Activated CD8-positive, alpha-beta memory T cell treated with anti-CD3 and anti-CD28 coated beads for 24 hours (primary cell): ENCODE data around the gene NAV3.
"Not testable (repeated sequence)": the region's sequence is repeated elsewhere in the genome, so short reads cannot be mapped to it uniquely, and the experiment has no call there.

Source experiments
- DNase-seq: peaks from one replicate; pipeline ENCODE4 v3.0.0-alpha.2; 2020

The NAV3 gene

DNA sequence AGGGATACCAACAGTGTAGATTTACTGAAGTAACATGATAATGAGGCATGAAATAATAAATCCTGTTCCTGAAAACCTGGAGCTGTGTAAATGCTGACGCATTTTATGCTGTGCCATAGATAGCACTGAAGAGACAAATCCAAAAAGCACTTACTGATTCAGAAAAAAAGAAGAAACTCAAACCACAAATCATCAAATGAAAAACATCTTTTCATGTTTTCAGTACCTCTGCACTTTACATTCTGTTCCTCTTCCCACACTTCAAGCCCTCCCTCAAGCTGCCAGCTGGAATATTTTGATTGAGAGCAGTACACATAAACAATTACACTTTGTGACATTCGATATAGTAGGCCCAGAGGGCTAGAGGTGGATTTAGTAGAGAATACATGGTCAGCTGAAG lies 362.3 kb downstream of the NAV3 start:
- DNase-seq: no peak

GRCh38 chr12:78194448-78194847 lies 363.8 kb downstream of the NAV3 start:
- no peak for DNase-seq

DNA sequence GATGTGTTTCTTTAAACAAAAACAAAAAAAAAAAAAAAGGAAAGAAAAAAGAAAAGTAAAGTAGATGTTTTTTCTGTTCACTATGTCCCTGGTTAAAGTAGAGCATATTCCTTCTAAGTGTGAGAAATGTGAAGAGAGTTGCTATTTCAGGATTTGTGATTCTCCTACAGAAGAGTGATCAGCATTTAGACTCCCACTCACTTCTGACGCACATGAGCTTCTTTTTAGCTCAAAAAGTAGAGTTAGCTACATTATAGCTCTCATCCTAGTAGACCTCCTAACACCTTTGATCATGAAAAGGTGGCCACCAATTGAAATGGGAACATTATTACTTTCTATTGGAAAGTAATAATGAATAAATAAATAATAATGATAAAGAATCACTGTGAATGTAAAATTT lies 368.2 kb downstream of the NAV3 start:
- no peak for DNase-seq

GRCh38 chr12:78199926-78200325 lies 369.2 kb downstream of the NAV3 start:
- DNase-seq: no peak

DNA sequence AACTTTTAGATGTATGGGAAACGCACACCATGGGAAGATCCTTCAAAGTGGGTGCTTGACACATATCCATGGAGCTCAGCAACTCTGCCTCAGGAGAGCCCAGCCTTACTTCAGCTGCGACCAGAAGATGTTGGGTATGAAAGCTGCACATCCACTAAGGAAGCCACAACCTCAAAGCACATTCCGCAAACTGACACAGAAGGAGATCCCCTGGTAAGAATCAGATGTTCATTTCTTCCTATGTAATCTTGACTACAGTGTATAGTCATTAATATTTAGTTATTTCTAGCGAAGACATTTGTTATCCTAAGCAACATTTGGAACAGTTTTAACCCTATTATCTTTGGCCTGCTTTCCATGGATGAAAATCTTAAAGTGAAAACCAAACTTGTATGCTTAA lies 374.2 kb downstream of the NAV3 start:
- no peak for DNase-seq

DNA sequence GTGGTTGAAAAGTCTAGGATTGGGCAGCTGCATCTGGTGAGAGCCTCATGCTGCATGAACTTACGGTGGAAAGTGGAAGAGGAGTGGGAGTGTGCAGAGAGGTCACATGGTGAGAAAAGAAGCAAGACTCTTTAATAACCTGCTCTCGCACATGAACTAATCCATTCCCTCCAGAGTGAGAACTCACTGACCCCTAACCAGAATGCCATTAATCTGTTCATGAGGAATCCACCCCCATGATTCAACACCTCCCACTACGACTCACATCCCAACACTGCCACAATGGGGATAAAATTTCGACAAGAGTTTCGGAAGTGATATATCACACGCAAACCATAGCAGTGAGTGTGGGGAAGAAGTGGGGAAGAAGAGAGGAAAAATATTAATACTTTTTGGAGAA lies 377.4 kb downstream of the NAV3 start:
- no peak for DNase-seq

DNA sequence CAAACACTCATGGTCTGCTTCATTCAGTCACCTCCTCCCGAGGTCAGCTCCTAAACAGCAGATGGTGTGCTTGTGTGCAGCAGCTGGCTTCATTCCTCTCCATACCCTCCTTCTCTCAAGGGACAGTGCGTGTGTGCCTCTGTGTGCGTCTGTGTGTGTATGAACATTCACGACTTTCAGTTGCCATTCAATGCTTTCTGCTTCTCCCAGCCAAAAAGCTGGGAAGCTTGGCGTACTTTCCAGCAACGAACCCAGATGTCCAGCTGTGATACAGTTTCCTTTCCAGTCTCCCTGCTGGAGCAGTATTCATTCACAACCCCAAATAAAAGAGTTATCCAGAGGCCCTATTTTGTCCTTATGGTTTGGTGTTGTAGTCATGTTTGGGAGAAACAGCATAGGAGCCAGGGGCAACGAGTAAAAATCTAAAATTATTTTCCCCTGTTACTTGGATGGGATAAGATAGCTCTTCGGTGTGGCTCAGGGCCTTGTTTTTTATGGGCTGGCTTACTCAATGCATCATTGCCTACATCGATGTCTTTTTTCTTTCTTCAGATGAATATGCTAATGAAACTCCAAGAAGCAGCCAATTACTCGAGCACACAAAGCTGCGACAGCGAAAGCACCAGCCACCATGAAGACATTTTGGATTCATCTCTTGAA lies 379.3 kb downstream of the NAV3 start:
- no peak for DNase-seq

GRCh38 chr12:78210506-78210860 lies 379.8 kb downstream of the NAV3 start:
- DNase-seq: no peak

GRCh38 chr12:78210894-78211302 lies 380.2 kb downstream of the NAV3 start:
- DNase-seq: no peak

- DNase-seq: no peak
These were observed 390.1 kb downstream of the NAV3 start for GRCh38 chr12:78220811-78221210.

DNA sequence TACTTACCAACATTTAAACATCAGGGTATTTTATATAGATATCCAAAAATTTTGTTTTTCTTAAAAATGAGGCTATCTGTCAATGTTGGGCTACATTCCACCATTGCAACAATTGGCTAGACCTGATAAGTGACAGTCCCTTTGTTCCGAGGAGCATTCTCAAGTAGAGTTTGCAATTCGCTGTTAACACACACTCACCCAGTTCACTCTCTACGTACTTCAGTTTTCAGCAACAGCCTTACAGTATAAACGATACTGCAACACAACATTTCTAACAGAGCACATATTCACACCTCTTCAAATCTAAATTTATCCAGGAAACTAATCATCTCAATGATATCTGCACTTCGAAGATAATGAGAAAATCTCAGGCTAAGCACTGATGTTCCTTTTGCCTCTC lies 393.5 kb downstream of the NAV3 start:
- DNase-seq: no peak

- DNase-seq: no peak
These were observed 396.1 kb downstream of the NAV3 start for GRCh38 chr12:78226763-78227162.

DNA sequence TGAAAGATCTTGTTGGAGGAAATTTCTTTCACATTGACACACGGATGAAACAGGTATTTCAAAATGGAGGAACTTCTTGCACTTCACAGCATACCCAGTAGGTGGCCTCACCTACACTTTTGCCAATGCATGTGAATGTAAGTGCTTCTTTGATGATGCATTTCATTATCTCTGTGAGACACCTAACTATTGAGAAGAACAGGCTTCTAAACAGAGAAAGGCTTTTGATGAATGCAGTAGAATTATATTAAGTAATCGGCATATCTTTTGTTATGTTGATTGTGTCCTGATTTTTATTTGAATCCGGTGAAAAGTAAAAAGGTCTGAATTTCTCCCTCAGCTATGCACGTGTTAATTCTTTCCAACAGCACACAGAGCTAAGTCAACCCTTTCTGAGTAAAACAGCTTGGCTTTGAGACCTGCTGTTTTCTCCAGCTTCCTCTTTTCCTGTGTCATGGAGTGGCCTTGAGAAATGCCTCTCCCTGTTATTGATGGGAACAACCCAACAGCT lies 399.0 kb downstream of the NAV3 start:
- no peak for DNase-seq

- DNase-seq: no peak
These were observed 402.1 kb downstream of the NAV3 start for GRCh38 chr12:78232756-78233155.

GRCh38 chr12:78236264-78236663 lies 405.6 kb downstream of the NAV3 start:
- DNase-seq: no peak

- no peak for DNase-seq
These were observed 408.9 kb downstream of the NAV3 start for GRCh38 chr12:78239544-78239943.

DNA sequence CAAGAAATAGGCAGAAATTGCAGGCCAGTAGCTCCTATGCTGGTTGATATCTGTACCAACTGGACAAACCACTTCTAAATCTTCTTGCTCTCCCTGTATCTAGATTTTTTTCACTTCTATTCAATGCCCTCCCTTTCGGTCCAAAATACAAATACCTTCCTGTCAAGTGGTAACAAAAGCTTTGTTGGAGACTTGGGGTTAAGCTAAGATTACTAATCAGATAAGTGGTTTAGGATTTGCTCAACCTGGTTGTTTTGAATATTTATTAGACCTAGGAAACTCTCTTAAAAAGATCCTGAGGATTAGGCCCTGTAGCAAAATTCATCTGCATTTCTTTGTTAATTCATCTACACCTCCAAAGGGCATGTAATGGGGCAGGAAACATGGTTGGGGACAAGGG lies 410.1 kb downstream of the NAV3 start:
- no peak for DNase-seq

- DNase-seq: no peak
These were observed 410.8 kb downstream of the NAV3 start for GRCh38 chr12:78241446-78241845.

- DNase-seq: no peak
These were observed 414.3 kb downstream of the NAV3 start for GRCh38 chr12:78244916-78245507.

- DNase-seq: no peak
These were observed 417.6 kb downstream of the NAV3 start for GRCh38 chr12:78248321-78248720.

DNA sequence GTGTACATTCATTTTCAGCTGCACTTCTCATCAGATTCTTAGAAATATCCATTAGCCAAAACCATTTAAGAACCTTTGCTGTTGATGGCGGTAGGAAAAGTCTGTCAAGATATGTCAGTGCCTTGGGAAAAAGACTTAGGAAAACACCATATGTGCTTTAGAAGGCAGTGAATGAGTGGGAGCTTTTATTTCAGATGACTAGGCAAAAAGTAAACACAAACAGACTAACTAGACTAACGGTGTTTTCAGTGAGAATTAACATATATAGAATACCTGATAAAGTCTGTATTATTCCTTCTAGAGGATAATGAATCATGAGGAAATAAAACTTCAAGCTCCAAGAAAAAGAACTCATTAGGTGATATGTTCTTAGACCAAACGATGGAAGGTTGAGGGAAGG lies 418.9 kb downstream of the NAV3 start:
- no peak for DNase-seq

DNA sequence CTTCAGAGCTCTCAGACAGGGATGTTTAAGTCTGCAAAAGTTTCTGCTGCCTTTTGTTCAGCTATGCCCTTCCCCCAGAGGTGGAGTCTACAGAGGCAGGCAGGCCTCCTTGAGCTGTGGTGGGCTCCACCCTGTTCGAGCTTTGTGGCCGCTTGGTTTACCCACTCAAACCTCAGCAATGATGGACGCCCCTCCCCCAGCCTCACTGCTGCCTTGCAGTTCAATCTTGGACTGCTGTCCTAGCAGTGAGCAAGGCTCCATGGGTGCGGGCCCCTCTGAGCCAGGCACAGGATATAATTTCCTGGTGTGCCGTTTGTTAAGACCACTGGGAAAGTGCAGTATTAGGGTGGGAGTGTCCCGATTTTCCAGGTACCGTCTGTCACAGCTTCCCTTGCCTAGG lies 427.0 kb downstream of the NAV3 start:
- DNase-seq: not testable (repeated sequence)

- no peak for DNase-seq
These were observed 430.3 kb downstream of the NAV3 start for GRCh38 chr12:78260976-78261375.

GRCh38 chr12:78261901-78262300 lies 431.2 kb downstream of the NAV3 start:
- DNase-seq: no peak
